AG04450 (cell line): ENCODE measurements around the gene MYO1E. TPM values are rescaled to one million over a fixed set of nuclear protein-coding genes. Genes with fewer than 3 reads are reported as not detected.
"Not testable (repeated sequence)": the region's sequence is repeated elsewhere in the genome, so short reads cannot be mapped to it uniquely, and the experiment has no call there.

ENCODE experiments used
- CTCF ChIA-PET: fragments of 300-600, 350-600 bp; formaldehyde crosslinking; extraction: SDS; loops from one replicate; lab custom pipeline; 2022; ENCODE audit warnings: antibody characterized with exemption, inconsistent platforms; lab: Charles Lee
- POLR2A ChIA-PET: fragments of 350-600 bp; formaldehyde crosslinking; extraction: SDS; loops from one replicate; lab custom pipeline; 2021; ENCODE audit warnings: antibody characterized with exemption, inconsistent platforms; lab: Yijun Ruan, JAX
- DNase-seq: peaks from one replicate; pipeline ENCODE4 v3.0.0-alpha.2; 2011; ENCODE audit warnings: low read depth, low spot score
- H3K27ac ChIP-seq: one replicate; pipeline ENCODE4 v1.5.1; 2012; ENCODE audit warnings: low read depth, low read length, control low read depth
- H3K27me3 ChIP-seq: one replicate; pipeline ENCODE4 v1.6.0; 2012; ENCODE audit warnings: low read length; ENCODE audit not compliant: control insufficient read depth, insufficient read depth
- H3K4me3 ChIP-seq: 2 replicates; pipeline ENCODE4 v1.5.1; 2011; ENCODE audit warnings: mild to moderate bottlenecking, low read depth, low read length, control low read depth
- H3K9me3 ChIP-seq: 2 replicates; pipeline ENCODE4 v1.5.1; 2012; ENCODE audit warnings: low read length; ENCODE audit not compliant: control insufficient read depth, insufficient read depth
- CTCF ChIP-seq: IDR thresholded peaks from 2 replicates; pipeline ENCODE4 v1.5.1; 2011; ENCODE audit warnings: low read depth, low read length, control low read depth, inconsistent platforms
- polyA plus RNA-seq: library from polyadenylated mRNA; depleted of rRNA; stranded (reverse); fragments of >200 nt; gene quantifications from 2 replicates; pipeline ENCODE4 v1.2.3, GENCODE V29; 2011

The MYO1E gene
- polyA plus RNA-seq, 1 experiment = 49.1 TPM

- no peaks in the 10 kb centered on the region for H3K9me3 ChIP-seq
- no peak for DNase-seq
- TF ChIP-seq CTCF = no peak
- ChIA-PET POLR2A (no interaction called here), CTCF (interaction anchor here (0.6 to 2.6 kb wide), 8 partner anchors 8 to 912 kb away, joined by 3 to 9 read pairs (median 3); no protein-coding TSS in a partner anchor)
- no peak overlapping the region for H3K27ac ChIP-seq
- no peaks in the 10 kb centered on the region for H3K27me3 ChIP-seq
- no peak overlapping the region for H3K4me3 ChIP-seq
These were observed 205.9 kb downstream of the MYO1E start for GRCh38 chr15:59166601-59167265.

DNA sequence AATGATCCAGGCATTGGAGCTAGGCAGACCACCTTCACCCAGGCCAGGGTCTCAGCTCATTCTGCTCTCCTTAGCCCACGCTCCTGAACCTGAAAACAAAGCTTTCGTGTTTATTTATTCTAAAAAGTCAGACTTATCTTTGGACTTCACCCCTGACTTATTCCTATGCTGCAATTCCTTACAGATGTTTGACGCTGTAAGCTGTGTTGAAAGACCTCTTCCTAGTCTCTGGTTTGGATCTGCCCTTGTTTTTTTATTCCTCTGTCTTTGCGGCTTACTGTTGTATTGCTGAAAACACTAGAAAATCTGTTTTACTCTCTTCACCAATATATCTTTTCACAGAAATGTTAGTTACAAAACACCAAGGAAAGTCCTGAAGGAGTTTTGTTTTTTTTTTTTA lies 206.5 kb downstream of the MYO1E start:
- no peaks in the 10 kb centered on the region for H3K27me3 ChIP-seq
- no peak overlapping the region for H3K27ac ChIP-seq
- no peak overlapping the region for H3K4me3 ChIP-seq
- no peaks in the 10 kb centered on the region for H3K9me3 ChIP-seq
- CTCF ChIA-PET = interaction anchor here (0.6 to 2.6 kb wide), 9 partner anchors 8 to 912 kb away, joined by 3 to 9 read pairs (median 3); no protein-coding TSS in a partner anchor
- TF ChIP-seq CTCF = no peak
- POLR2A ChIA-PET = no interaction called here
- DNase-seq = no peak

- Histone ChIP-seq H3K4me3 (no peak overlapping the region), H3K27me3 (no peaks in the 10 kb centered on the region), H3K27ac (no peak overlapping the region), H3K9me3 (no peaks in the 10 kb centered on the region)
- TF ChIP-seq CTCF = no peak
- ChIA-PET CTCF (interaction anchor here (1.0 to 2.6 kb wide), 7 partner anchors 9 to 363 kb away, joined by 3 to 9 read pairs (median 3); no protein-coding TSS in a partner anchor), POLR2A (no interaction called here)
- no peak for DNase-seq
These were observed 206.9 kb downstream of the MYO1E start for GRCh38 chr15:59165726-59166125.

DNA sequence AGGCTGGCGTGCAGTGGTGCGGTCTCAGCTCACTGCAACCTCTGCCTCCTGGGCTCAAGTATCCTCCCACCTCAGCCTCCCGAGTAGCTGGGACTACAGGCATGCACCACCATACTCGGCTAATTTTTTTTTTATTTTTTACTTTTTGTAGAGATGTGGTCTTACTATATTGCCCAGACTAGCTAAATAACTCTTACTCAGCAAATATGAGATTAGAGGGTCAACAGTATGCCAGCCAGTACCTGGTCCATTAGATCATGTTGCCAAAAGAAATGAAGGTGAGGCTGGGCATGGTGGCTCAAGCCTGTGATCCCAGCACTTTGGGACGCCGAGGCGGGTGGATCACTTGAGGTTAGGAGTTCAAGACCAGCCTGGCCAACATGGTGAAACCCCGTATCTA lies 210.6 kb downstream of the MYO1E start:
- H3K9me3 ChIP-seq, DNase-seq, POLR2A ChIA-PET, H3K4me3 ChIP-seq, H3K27me3 ChIP-seq, H3K27ac ChIP-seq: not testable (repeated sequence)
- CTCF ChIA-PET = interaction anchor here (0.6 to 2.3 kb wide), 8 partner anchors 11 to 367 kb away, joined by 3 to 26 read pairs (median 5); no protein-coding TSS in a partner anchor

DNA sequence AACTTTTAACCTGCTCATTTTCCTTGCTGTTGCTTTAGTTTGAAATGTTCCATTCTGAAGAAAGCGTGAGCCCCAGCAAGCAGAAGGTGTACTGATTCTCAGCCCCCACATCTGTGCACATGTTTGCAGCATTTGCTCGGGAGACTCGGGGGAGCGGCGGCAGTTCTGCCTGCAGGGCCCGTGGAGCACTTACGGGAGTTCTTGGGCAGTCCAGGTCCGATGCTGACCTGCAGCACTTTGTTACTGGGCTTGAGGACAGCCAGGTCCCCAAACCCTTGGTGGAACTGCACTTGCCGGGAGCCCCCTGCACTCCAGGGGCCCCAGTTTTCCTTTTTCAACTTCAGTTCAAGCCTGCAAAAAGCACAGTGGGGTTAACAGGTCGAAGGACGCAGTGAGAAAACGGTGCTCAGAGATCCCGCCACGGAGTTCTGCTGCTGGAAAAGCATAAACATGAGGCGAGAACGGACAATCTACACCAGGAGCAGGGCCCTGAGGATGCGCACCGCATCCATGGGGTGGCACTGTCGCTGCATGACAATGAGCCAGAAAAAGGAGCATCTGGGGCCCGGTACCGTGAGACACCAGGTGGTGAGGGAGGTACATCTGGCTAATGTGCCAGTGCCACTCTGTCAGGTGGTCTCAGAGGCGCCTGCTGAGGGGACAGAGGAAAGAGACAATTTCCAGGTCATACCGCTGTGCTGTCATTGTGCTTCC lies 211.6 kb downstream of the MYO1E start:
- H3K4me3 ChIP-seq = no peak overlapping the region
- no peak for DNase-seq
- ChIA-PET CTCF (interaction anchor here (1.0 to 2.3 kb wide), 5 partner anchors 10 to 339 kb away, joined by 4 to 26 read pairs (median 6); no protein-coding TSS in a partner anchor), POLR2A (no interaction called here)
- no peaks in the 10 kb centered on the region for H3K9me3 ChIP-seq
- no peak overlapping the region for H3K27ac ChIP-seq
- H3K27me3 ChIP-seq = no peaks in the 10 kb centered on the region
- TF ChIP-seq CTCF = peak; percentile 70
